ENCODE measurements around the gene SRPK2. TPM values are rescaled to one million over a fixed set of nuclear protein-coding genes. Genes with fewer than 3 reads are reported as not detected.

The SRPK2 gene
- total and polyA plus RNA-seq, 2 of the 8 experiments (the other 6 are each of a cell fraction or from before 2014, with no cell fraction given), result 10.0 to 47.1 TPM

- TF ChIP-seq KDM4A (IDR thresholded peaks at IDR 0.05; ENCODE audit: low read depth, low read length, severe bottlenecking), result no peak
- TF ChIP-seq TCF12 (IDR thresholded peaks at IDR 0.05; ENCODE audit: low read depth, low read length), result no peak
- TF ChIP-seq POLR2A (IDR thresholded peaks at IDR 0.05; ENCODE audit: control extremely low read depth in 1 of 2, low read depth in 2 of 2, low read length in 2 of 2), result no peak
- no peak for TF ChIP-seq CHD7 (IDR thresholded peaks at IDR 0.05; ENCODE audit: insufficient replicate concordance, low read length)
Measured at GRCh38 chr7:105391429-105391828, 2.7 kb upstream of the SRPK2 start (continued).
